Measurements from ENCODE around the gene RBM38.

The RBM38 gene

GRCh38 chr20:57352305-57352704 is 38.9 kb upstream of the RBM38 start:
- no peak for TF ChIP-seq CTCF (IDR thresholded peaks at IDR 0.05)

- TF ChIP-seq CTCF (IDR thresholded peaks at IDR 0.05), result no peak
These were observed 37.8 kb upstream of the RBM38 start for GRCh38 chr20:57353351-57353750.

GRCh38 chr20:57361517-57361916 is 29.7 kb upstream of the RBM38 start:
- no peak for TF ChIP-seq CTCF (IDR thresholded peaks at IDR 0.05)

GRCh38 chr20:57364451-57364850 is 26.7 kb upstream of the RBM38 start:
- no peak for TF ChIP-seq CTCF (IDR thresholded peaks at IDR 0.05)

GRCh38 chr20:57369596-57369995 is 21.6 kb upstream of the RBM38 start:
- TF ChIP-seq CTCF (IDR thresholded peaks at IDR 0.05), result no peak

- TF ChIP-seq CTCF (IDR thresholded peaks at IDR 0.05), result no peak
These were observed 20.9 kb upstream of the RBM38 start for GRCh38 chr20:57370316-57370715.

- no peak for TF ChIP-seq CTCF (IDR thresholded peaks at IDR 0.05)
These were observed 19.8 kb upstream of the RBM38 start for GRCh38 chr20:57371363-57371762.

- TF ChIP-seq CTCF (IDR thresholded peaks at IDR 0.05), result no peak
These were observed 19.0 kb upstream of the RBM38 start for GRCh38 chr20:57372157-57372556.
